Cortex of kidney (tissue), 1 donor: ENCODE results near the gene OR6C74.

ENCODE experiments used
- DNase-seq: peaks from one replicate; lab custom pipeline; 2025; lab: John Stamatoyannopoulos, UW

The OR6C74 gene

DNA sequence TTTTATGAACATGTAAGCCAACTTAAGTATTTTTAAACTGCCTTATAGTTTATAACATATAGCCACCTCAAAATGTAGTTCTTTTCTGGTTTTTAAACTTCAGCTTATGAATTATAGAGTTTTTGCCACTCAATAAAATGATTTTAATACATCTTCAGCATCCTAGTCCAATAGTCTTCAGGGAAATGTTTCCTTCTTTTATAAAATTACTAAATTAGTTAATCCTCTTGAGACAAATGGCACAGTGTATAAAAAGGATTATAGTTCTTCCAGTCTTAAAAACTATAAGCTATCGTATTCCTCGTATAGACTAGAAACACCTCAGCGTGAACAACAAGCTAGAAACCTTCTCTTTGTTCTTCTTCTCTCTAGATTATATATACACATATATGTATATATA, at the start of gene OR6C74:
OR6C74 (plus strand) TSS at position 301 of the 400 bp plus-strand sequence. CDS start 2,679 bp downstream, outside the sequence.
- DNase-seq, result no peak

DNA sequence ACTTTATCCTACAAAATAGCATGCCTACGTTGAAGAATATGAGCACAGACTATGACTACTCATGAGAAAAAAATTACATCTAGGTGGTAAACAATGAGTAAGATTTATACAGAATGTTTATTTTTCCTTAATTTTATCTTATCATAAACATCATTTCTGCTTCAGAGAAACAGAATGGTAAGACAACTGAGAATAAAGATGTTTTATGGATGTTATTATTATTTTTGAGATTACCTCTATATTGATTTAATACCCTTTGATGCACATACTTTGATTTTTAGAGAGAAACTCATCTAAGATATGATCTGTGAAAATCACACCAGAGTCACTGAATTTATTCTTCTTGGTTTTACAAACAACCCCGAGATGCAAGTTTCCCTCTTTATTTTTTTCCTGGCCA, 23.7 kb upstream of the OR6C74 start, which contains the start of gene OR10A7:
OR10A7 (plus strand) TSS at position 301 of the 400 bp plus-strand sequence; CDS start at position 301, 0 bp downstream.
- no peak for DNase-seq

DNA sequence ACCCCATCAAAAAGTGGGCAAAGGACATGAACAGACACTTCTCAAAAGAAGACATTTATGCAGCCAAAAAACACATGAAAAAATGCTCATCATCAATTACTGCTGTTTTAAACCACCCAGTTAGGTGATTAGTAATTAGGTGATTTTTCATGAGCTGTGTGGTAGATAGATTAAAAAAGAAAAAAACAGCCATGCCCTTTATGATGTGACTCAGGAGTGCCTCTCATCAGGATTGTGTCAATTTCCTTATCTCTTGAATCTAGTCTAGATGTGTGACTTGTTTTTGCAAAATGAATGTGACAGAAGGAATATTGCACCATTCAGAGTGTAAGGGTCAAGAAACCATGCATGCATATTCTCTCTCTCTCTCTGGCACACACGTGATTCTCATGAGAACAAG, 17.9 kb upstream of the OR6C74 start:
- DNase-seq, result no peak

DNA sequence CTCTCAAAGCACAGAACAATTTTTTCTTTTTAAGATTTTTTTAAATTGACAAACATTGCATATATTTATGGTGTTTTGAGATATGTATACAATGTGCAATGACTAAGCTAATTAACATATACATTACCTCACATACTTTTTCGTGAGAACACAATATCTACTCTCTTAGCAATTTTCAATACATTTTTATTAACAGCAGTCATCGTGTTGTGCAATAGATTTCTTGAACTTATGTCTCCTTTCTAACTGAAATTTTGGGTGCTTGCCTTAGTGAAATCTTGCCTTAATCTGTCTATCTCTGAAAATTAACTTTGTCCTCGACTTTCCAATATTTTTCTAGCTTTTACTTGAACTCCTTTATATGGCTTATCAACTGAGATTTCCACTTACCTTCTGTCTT, 16.8 kb upstream of the OR6C74 start:
- DNase-seq, result no peak

DNA sequence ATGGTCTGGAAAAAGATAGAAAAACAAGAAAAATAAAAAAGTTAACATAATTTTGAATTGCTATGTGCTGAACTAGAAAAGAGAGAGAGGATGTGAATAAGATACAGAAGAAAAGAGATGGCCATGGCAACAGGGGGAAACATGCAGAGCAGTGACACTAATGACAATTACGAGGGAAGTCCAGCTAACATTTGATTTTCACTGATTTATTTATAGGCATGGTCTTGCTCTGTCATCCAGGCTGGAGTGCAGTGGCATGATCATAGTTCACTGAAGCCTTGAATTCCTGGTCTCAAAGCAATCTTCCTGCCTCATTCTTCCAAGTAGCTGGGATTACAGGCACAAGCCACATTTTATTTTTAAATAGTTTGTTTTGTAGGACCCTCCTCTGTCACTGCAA, 1.8 kb downstream of the OR6C74 start:
- no peak for DNase-seq

DNA sequence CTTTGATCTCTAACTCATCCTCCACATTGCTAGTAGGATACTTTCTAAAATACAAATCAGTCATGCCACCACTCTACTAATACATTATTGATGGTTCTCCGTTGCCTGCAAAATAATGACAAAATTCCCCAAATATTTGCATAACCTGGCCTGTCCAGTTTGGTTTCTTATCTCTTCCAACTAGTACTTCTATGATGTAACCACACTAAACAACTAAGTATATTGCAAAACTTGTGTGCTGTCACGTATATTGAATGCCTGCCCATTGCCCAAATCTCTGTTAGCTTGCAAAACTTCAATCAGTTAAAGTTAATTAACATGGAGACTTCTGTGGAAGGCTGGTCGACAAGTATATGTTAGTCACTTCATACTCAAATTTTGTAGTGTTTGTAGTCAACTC, 6.5 kb downstream of the OR6C74 start:
- DNase-seq, result no peak

DNA sequence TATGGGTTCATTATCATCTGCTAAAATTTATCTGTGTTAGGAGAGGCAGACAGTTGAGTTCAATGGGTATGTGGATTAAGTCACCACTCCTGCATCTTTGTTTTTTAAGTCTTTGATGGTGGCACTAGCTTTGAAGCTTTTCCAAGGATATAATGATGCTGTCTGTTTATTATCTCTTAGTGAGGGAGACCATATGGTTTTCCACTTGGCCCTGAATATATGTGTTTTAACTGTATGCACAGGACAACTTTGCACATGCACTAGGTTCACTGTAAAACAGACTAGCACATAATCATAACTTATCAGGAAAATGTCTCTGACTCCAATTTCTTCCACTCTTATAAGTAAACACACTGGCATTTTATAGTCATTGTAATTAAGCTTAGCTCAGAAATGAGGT, 8.9 kb downstream of the OR6C74 start:
- no peak for DNase-seq

DNA sequence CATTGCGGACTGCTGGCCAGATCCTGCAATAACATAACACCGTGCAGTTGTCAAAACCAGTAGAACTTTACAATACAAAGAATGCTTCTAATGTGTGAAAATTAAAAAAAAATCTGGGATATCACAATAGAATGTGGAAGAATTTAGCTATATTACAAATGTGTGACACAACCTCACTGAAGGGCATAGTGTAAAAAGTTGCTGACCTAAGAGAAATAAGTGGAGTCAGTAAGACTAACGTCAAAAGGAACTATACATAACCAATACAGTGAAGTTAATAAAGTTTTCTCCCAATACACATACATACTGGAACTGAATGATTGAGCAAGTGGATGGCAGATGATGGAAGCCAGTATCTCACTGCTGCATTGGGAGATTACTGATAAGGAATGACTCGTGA, 12.4 kb downstream of the OR6C74 start:
- no peak for DNase-seq

DNA sequence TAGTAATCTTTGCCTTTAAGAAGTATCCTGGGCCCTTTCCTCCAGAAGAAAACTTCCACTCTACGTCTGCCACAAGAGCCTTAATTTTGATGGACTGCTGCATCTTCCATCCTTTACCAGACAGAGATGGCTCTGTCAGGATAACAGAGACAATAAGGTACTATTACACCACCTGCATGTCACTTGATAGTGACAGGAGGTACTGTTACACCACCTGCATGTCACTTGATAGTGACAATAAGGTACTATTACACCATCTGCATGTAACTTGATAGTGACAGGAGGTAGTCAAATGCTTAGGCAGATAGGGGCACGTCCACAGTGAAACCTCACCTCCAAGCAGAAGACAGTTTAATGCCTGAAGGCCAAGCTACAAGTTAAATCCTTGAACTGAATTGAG, 13.9 kb downstream of the OR6C74 start:
- DNase-seq, result no peak

DNA sequence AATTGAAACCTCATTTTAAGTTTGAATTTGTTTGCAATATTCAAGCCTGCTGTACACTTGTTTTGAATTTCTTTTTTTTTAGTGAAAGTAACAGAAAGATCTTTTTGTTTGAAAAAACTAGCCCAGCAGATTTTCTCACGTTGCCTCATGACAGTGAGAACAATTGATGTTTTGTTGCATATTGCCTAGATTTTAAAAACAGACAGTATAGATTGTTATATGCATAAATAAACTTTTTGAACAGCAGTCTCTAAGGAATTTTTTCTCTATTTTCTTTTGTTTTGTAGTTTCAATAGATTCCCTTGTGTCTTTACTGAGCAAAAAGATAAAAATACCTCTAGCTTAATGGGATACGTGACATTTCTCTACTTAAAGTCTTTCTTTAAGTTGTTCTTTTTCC, 36.6 kb downstream of the OR6C74 start:
- DNase-seq, result no peak

DNA sequence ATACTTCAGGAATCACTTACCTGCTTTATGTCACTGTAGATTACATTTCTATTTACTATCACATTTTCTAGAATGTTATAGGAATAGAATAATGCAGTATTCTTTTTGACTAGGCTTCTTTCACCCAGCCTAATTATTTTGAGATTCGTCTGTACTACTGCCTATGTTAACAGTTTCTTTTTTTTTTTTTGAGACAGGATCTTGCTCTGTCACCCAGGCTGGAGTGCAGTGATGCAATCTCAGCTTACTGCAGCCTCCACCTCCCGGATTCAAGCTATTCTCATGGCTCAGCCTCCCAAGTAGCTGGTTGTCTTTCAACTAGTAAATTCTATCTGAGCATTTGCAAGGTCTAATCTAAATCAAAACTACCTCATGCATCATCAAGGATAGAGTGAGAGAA, 45.6 kb downstream of the OR6C74 start:
- DNase-seq, result no peak
